Loucy (cell line): ENCODE results near the gene KLLN.

Source experiments
- EZH2phosphoT487 ChIP-seq: fragments of 200-600 bp; IDR thresholded peaks from 2 replicates; pipeline ENCODE4 v1.6.1; 2018; ENCODE audit warnings: antibody characterized with exemption, mild to moderate bottlenecking, moderate library complexity, borderline replicate concordance
- TF ChIP-seq, protein P1 (sequence below): fragments of 200-600 bp; sonication (generic); conservative IDR thresholded peaks from 2 replicates; pipeline ENCODE4 v1.5.1; 2014; ENCODE audit warnings: mild to moderate bottlenecking, antibody characterized with exemption, low read length

DNA sequence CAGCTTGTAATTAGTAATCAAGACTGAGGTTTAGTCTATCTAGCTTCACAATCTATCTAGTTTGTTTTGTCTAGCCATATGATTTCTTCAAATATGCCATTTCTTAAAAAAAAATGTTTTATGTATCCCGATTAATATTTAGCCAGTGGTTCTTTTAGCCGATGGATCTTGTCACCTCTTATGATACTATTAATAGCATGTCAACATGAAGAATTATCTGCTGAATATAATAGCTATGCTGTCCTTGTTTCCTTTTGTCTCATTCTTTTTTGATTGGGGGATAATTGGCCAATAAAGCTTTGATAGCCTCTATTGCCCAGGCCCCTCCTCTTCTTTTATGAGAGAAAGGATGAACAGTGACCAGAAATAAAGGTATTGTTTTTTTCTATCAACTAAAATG, 32.9 kb upstream of the KLLN start:
- TF ChIP-seq EZH2phosphoT487: no peak
- TF ChIP-seq, protein P1, sequence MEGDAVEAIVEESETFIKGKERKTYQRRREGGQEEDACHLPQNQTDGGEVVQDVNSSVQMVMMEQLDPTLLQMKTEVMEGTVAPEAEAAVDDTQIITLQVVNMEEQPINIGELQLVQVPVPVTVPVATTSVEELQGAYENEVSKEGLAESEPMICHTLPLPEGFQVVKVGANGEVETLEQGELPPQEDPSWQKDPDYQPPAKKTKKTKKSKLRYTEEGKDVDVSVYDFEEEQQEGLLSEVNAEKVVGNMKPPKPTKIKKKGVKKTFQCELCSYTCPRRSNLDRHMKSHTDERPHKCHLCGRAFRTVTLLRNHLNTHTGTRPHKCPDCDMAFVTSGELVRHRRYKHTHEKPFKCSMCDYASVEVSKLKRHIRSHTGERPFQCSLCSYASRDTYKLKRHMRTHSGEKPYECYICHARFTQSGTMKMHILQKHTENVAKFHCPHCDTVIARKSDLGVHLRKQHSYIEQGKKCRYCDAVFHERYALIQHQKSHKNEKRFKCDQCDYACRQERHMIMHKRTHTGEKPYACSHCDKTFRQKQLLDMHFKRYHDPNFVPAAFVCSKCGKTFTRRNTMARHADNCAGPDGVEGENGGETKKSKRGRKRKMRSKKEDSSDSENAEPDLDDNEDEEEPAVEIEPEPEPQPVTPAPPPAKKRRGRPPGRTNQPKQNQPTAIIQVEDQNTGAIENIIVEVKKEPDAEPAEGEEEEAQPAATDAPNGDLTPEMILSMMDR: no peak
